ENCODE measurements around the gene ABCA6. TPM values are rescaled to one million over a fixed set of nuclear protein-coding genes. Genes with fewer than 3 reads are reported as not detected.

The ABCA6 gene
- total and polyA plus RNA-seq, 9 of the 15 experiments (the other 6 are each of a cell fraction or from before 2014, with no cell fraction given): 0.06 to 0.73 (median 0.15) TPM

DNA sequence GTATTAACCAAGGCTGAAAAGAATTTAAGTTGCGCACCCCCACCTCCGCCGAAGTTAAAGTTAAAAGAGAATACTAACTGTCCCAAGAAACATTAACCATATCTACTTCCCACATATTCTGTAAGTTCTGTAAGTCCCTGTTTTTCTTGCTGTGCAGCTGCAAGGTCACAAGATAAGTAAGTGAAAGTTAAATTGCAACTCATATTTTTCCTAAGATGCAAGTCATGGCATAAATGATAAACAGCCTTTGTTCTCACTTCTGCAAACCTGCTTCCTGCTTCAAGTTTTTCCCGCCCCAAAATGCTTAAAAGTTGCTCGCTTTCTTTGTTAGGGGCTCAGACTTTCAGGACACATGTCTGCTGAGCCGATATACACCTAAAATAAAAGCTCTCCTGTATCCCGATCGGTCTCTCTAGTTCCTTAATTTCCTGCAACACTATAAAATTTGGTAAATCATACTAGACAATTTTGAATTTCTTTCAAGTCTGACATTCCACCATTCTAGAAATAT lies 48.4 kb downstream of the ABCA6 start (continued):
- TF ChIP-seq, protein P1, sequence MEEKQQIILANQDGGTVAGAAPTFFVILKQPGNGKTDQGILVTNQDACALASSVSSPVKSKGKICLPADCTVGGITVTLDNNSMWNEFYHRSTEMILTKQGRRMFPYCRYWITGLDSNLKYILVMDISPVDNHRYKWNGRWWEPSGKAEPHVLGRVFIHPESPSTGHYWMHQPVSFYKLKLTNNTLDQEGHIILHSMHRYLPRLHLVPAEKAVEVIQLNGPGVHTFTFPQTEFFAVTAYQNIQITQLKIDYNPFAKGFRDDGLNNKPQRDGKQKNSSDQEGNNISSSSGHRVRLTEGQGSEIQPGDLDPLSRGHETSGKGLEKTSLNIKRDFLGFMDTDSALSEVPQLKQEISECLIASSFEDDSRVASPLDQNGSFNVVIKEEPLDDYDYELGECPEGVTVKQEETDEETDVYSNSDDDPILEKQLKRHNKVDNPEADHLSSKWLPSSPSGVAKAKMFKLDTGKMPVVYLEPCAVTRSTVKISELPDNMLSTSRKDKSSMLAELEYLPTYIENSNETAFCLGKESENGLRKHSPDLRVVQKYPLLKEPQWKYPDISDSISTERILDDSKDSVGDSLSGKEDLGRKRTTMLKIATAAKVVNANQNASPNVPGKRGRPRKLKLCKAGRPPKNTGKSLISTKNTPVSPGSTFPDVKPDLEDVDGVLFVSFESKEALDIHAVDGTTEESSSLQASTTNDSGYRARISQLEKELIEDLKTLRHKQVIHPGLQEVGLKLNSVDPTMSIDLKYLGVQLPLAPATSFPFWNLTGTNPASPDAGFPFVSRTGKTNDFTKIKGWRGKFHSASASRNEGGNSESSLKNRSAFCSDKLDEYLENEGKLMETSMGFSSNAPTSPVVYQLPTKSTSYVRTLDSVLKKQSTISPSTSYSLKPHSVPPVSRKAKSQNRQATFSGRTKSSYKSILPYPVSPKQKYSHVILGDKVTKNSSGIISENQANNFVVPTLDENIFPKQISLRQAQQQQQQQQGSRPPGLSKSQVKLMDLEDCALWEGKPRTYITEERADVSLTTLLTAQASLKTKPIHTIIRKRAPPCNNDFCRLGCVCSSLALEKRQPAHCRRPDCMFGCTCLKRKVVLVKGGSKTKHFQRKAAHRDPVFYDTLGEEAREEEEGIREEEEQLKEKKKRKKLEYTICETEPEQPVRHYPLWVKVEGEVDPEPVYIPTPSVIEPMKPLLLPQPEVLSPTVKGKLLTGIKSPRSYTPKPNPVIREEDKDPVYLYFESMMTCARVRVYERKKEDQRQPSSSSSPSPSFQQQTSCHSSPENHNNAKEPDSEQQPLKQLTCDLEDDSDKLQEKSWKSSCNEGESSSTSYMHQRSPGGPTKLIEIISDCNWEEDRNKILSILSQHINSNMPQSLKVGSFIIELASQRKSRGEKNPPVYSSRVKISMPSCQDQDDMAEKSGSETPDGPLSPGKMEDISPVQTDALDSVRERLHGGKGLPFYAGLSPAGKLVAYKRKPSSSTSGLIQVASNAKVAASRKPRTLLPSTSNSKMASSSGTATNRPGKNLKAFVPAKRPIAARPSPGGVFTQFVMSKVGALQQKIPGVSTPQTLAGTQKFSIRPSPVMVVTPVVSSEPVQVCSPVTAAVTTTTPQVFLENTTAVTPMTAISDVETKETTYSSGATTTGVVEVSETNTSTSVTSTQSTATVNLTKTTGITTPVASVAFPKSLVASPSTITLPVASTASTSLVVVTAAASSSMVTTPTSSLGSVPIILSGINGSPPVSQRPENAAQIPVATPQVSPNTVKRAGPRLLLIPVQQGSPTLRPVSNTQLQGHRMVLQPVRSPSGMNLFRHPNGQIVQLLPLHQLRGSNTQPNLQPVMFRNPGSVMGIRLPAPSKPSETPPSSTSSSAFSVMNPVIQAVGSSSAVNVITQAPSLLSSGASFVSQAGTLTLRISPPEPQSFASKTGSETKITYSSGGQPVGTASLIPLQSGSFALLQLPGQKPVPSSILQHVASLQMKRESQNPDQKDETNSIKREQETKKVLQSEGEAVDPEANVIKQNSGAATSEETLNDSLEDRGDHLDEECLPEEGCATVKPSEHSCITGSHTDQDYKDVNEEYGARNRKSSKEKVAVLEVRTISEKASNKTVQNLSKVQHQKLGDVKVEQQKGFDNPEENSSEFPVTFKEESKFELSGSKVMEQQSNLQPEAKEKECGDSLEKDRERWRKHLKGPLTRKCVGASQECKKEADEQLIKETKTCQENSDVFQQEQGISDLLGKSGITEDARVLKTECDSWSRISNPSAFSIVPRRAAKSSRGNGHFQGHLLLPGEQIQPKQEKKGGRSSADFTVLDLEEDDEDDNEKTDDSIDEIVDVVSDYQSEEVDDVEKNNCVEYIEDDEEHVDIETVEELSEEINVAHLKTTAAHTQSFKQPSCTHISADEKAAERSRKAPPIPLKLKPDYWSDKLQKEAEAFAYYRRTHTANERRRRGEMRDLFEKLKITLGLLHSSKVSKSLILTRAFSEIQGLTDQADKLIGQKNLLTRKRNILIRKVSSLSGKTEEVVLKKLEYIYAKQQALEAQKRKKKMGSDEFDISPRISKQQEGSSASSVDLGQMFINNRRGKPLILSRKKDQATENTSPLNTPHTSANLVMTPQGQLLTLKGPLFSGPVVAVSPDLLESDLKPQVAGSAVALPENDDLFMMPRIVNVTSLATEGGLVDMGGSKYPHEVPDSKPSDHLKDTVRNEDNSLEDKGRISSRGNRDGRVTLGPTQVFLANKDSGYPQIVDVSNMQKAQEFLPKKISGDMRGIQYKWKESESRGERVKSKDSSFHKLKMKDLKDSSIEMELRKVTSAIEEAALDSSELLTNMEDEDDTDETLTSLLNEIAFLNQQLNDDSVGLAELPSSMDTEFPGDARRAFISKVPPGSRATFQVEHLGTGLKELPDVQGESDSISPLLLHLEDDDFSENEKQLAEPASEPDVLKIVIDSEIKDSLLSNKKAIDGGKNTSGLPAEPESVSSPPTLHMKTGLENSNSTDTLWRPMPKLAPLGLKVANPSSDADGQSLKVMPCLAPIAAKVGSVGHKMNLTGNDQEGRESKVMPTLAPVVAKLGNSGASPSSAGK (IDR thresholded peaks at IDR 0.05): peak; percentile 84
- TF ChIP-seq NBN (IDR thresholded peaks at IDR 0.05; ENCODE audit: low read depth) (peak; percentile 83), C11orf30 (IDR thresholded peaks at IDR 0.05; ENCODE audit: low read depth) (peak; percentile 96), ZNF766 (CRISPR knock-in tag; conservative IDR thresholded peaks at IDR 0.05) (peak; percentile 91), ZNF347 (CRISPR knock-in tag; IDR thresholded peaks at IDR 0.05; ENCODE audit: low read depth) (no peak), ZNF23 (CRISPR knock-in tag; IDR thresholded peaks at IDR 0.05) (peak; percentile 12; the same call in 1 of the 2 replicates), CBFB (CRISPR knock-in tag; IDR thresholded peaks at IDR 0.05) (no peak), FOXK2 (conservative IDR thresholded peaks at IDR 0.05 in 1 of 2, IDR thresholded peaks at IDR 0.05 in 1 of 2; ENCODE audit: low read depth in 2 of 2) (peak; percentile 90 to 95), JUNB (CRISPR knock-in tag; conservative IDR thresholded peaks at IDR 0.05) (no peak), MYC (IDR thresholded peaks at IDR 0.05; ENCODE audit: low read depth, low read length) (peak; percentile 47; the same call in 1 of the 2 replicates), MYC (CRISPR knock-in tag; IDR thresholded peaks at IDR 0.05; ENCODE audit: borderline replicate concordance, low read depth) (no peak)
- TF ChIP-seq, protein P2, sequence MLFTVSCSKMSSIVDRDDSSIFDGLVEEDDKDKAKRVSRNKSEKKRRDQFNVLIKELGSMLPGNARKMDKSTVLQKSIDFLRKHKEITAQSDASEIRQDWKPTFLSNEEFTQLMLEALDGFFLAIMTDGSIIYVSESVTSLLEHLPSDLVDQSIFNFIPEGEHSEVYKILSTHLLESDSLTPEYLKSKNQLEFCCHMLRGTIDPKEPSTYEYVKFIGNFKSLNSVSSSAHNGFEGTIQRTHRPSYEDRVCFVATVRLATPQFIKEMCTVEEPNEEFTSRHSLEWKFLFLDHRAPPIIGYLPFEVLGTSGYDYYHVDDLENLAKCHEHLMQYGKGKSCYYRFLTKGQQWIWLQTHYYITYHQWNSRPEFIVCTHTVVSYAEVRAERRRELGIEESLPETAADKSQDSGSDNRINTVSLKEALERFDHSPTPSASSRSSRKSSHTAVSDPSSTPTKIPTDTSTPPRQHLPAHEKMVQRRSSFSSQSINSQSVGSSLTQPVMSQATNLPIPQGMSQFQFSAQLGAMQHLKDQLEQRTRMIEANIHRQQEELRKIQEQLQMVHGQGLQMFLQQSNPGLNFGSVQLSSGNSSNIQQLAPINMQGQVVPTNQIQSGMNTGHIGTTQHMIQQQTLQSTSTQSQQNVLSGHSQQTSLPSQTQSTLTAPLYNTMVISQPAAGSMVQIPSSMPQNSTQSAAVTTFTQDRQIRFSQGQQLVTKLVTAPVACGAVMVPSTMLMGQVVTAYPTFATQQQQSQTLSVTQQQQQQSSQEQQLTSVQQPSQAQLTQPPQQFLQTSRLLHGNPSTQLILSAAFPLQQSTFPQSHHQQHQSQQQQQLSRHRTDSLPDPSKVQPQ (CRISPR knock-in tag; IDR thresholded peaks at IDR 0.05; ENCODE audit: borderline replicate concordance): no peak
- TF ChIP-seq, protein P3, sequence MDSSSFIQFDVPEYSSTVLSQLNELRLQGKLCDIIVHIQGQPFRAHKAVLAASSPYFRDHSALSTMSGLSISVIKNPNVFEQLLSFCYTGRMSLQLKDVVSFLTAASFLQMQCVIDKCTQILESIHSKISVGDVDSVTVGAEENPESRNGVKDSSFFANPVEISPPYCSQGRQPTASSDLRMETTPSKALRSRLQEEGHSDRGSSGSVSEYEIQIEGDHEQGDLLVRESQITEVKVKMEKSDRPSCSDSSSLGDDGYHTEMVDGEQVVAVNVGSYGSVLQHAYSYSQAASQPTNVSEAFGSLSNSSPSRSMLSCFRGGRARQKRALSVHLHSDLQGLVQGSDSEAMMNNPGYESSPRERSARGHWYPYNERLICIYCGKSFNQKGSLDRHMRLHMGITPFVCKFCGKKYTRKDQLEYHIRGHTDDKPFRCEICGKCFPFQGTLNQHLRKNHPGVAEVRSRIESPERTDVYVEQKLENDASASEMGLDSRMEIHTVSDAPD (CRISPR knock-in tag; IDR thresholded peaks at IDR 0.05): 0 out of 2 replicates have a peak, but pooled peaks have one; percentile 14

Measured in K562 (cell line).